Stimulated activated CD8-positive, alpha-beta memory T cell treated with anti-CD3 and anti-CD28 coated beads, Interleukin-4, amount 100 ng/mL, for 4 hours (primary cell): ENCODE measurements around the gene TM9SF1.
A peak's percentile ranks its signal among the peaks of the same experiment; 100 is the strongest.

ENCODE experiments used
- DNase-seq, 2 donors: peaks; one replicate each; pipeline ENCODE4 v3.0.0-alpha.2; 2020; ENCODE audit warnings: low read depth in 2 of 2, low spot score in 1 of 2

The TM9SF1 gene

GRCh38 chr14:24179294-24179960 is 15.8 kb downstream of the TM9SF1 start:
- no peak for DNase-seq

DNA sequence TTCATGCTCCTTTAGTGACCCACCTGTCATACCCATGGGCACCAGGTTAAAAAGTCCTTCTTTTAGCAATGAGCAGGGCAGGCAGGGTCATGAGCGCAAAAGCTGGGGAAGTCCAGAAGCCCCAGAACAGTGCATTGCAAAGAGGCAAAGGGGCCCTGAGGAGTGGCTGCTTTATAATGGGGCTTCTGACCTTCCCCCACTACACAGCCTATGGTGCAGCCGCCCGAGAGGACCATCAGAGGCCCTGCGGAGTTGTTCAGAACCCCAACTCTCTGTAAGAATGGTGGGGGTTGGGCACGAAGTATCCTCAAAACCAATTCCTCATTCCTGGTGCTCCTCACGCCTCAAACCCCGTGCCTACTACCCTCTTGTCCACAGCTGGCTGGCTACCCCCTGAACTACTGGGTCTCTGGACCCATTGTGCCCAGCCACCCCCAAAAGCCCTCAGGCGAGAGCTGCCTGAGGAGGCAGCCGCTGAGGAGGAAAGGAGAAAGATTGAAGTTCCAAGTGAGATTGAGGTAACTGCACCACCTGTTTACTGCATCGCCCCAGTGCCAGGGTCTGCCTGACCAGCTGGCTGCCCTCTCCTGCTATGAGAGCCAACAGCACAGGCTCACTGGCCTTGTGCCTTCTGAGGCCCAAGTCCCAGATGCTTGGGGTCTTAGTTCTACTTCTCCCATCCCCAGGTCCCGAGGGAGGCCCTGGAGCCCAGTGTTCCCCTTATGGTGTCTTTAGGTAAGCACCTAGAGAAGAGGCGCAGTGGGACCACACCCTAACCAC is 16.7 kb downstream of the TM9SF1 start:
- DNase-seq, result no peak

- no peak for DNase-seq
These were observed 17.4 kb downstream of the TM9SF1 start for GRCh38 chr14:24177891-24178290.

DNA sequence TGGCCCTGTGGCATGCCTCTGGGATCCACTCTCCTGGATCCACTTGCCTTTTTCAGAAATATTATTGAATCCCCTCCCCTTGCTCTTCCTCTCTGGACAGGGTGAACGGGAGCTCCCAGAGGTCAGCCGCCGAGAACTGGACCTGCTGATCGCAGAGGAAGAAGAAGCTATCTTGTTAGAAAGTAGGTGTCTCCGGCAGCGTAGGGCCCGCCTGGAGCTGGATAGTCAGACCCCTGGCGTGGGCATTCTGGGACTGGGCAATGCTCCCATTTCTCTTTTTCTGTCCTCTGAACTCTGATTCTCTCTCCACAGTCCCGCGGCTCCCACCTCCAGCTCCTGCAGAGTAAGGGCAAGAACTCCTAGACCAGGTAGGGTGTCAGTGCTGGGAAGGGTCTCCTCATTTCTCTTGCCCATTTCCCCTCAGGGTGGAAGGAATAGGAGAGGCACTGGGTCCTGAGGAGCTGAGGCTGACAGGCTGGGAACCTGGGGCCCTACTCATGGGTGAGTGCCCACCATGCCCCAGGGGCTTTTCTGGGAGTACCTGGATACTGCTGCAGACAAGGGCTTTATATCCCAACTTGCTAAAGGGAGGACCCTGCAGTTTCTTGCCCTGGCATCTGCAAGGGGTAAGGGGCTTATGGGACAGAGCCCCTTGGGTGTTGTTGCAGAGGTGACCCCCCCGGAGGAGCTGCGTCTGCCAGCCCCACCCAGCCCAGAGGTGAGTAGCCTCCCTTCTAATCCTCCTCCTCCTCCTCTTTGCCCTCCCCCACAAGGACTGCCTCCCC is 18.0 kb downstream of the TM9SF1 start:
- DNase-seq, result no peak

GRCh38 chr14:24176599-24176998 is 18.6 kb downstream of the TM9SF1 start:
- no peak for DNase-seq

DNA sequence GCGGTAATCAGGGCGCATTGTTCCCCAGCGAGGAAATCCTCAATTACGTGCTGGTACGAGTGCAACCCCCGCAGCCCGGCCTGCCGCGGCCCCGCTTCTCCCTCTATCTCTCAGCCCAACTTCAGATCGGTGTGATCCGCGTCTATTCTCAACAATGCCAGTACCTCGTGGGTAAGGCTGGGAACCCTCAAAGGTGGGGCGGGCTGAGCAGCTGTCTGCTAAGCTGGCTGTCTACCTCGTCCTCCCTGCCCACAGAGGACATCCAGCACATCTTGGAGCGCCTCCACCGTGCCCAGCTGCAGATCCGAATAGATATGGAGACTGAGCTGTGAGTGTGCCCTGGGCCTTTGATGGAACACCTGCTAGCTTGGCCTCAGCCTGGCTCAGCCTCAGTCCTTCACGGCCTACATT is 22.4 kb downstream of the TM9SF1 start:
- DNase-seq, result no peak

DNA sequence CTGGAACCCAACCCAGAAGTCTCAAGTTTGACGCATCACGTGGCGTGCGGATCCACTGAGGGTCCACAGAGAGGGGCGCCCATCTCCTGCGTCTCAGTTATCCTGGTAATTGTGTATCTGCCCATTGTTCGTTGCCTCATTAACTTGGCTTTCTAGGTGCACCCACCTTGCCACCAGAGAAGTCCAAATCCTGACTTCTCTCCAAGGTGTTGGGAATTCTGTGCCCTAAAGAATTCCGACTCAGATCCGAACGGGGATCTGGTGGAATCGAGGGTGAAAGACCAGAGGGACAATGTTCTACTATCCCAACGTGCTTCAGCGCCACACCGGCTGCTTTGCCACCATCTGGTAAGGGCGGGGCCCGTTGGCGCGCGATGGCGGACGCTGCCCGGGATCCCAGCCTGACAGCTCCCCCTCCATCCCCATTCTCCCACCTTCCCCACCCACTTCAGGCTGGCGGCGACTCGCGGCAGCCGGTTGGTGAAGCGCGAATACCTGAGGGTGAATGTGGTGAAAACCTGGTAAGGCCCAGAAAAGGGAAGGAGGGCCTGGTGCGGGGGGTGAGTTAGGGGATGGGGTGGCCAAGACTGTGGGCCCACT is 22.9 kb downstream of the TM9SF1 start:
- DNase-seq, result no peak

DNA sequence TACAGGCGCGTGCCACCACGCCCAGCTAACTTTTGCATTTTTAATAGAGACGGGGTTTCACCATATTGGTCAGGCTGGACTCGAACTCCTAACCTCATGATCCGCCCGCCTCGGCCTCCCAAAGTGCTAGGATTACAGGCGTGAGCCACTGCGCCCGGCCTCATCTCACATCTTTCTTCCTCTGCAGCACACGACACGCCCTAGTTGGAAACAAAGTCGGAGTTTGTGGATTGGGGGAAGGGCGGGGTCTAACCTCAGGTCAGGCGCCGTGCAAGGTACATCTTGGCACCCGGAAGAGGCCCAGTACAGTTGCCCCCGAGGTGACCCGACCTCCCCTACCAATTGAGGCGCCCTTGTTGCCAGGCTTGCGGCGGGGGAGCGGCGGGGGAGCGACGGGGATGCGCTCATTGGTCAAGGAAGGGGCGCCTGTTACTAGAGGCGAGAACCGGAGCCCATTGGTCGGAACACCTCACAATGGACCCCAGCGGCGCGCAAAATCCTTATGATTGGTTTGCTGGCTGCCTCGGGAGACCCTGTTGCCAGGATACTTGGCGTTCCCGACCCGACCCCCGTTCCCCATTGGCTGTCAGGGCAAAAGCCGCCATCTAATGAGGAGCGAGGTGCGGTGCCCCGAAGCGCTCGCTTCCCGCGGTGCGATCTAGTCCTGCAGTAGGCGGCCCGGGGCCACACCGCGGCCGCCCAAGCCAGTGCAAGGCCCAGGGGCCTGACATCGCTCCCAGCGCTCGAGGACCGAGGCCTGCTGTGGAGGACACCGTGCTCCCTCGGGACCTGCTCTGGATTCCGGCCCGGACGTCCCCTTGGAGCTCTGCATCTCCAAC is 23.6 kb downstream of the TM9SF1 start, which contains the start of gene REC8:
TSS of gene REC8 (plus strand) at position 659 of the 839 bp plus-strand sequence. CDS start 473 bp downstream, outside the sequence.
- DNase-seq, result peak in 1 of 2 donors; percentile 40

DNA sequence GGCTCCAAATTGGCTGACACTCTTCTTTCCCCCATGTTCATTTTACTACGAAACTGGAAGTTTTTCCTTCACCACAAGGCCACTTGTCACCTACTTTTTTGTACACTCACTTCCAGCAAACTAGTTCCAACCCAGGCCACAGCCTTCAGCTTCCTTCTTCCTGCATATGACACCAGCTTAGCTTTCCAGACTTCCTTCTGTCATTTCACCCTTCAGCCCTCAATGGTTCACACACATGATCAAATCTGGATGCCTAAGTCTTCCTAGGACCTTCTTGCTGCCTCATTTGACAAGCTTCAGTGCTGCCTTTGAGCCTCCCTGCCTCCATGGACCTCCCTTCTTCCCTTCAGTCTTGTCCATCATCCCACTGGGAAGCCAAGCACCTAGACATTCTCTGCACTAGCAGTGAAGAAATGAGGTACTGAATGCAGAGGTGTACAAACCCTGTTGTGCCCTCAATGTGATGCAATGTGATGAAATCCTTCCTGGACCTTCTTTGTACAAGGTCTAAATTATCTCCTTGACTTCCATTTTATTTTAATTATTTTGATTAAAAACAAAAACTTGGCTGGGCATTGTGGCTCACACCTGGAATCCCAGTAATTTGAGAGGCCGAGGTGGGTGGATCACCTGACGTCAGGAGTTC is 27.6 kb downstream of the TM9SF1 start:
- no peak for DNase-seq

- DNase-seq, result no peak
These were observed 29.5 kb downstream of the TM9SF1 start for GRCh38 chr14:24165785-24166184.

GRCh38 chr14:24164518-24164991 is 30.7 kb downstream of the TM9SF1 start:
- no peak for DNase-seq

- DNase-seq, result no peak
These were observed 33.1 kb downstream of the TM9SF1 start for GRCh38 chr14:24162093-24162492.

DNA sequence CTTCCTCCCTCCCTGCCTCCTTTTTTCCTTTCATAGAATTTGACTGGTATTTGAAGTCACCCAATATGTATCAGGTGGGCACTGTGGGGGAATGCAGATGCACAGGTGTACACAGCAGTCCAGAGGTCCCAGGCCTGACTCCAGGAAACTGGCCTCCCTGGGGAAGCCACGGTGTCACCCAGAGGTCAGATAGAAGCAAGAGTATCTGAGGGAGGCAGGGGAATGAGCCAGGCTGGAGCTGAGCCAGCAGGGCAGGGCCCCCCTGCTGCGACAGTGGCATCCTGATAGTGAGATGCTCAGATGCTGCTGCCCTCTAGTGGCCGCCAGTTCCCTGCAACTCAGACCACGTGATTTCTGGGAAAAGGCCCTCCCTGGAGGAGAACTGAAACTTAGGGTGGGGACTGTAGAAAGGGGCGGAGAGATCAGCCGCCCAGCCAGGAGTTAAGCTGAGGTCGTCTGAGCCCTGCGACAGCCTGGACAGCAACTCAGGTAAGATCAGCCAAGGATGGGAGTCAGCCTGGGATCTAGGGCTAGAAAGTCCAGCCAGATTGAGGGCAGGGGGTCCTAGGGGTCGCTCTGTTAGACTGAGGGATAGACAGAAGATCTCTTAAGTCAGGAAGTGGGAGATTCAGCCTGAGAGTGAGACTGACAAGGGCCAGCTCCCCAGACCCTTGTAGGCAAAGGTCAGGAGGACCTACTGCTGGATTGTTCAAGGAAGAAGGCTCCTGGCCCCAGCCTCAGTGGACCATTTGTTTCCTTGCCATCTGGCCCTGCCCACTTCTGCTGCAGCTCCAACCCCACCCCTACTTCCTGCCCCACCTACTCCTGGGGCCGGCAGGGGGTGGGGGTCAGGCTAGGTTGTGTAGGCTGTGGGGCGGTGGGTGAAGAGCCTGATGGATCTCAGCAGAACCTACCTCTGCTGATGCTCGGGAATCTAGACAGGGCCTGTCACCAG is 34.1 kb downstream of the TM9SF1 start, which contains the start of gene IRF9:
TSS of gene IRF9 (plus strand) at position 416 of the 955 bp plus-strand sequence. CDS start 880 bp downstream, outside the sequence.
- peak; percentile 89 to 100 for DNase-seq

- no peak for DNase-seq
These were observed 34.8 kb downstream of the TM9SF1 start for GRCh38 chr14:24160499-24160849.

DNA sequence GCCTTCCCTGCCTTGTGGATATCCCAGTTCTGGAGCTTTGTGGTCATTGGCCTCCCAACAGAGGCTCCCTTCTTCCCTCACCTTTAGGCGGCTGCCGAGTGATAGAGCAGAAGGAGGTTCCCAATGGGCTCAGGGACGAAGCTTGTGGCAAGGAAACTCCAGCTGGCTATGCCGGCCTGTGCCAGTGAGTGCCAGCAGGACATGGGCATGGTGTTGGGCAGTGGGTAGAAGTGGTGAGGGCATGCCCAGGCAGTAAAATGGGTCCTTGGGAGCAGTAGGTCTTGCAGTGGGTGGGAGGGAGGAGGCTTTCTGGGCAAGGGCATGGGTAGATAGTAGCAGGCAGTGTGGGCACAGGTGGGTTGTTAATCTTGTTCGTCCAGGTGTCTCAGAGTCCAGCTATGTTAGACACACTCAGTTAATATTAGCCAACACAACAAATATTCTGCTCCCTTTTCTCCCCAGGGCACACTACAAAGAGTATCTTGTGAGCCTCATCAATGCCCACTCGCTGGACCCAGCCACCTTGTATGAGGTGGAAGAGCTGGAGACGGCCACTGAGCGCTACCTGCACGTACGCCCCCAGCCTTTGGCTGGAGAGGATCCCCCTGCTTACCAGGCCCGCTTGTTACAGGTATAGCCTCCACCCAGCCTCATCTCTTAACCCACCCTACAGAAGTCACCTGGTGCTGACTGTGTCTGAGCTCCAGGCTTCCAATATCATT is 35.3 kb downstream of the TM9SF1 start:
- DNase-seq, result no peak

GRCh38 chr14:24157331-24157730 is 37.9 kb downstream of the TM9SF1 start:
- no peak for DNase-seq

DNA sequence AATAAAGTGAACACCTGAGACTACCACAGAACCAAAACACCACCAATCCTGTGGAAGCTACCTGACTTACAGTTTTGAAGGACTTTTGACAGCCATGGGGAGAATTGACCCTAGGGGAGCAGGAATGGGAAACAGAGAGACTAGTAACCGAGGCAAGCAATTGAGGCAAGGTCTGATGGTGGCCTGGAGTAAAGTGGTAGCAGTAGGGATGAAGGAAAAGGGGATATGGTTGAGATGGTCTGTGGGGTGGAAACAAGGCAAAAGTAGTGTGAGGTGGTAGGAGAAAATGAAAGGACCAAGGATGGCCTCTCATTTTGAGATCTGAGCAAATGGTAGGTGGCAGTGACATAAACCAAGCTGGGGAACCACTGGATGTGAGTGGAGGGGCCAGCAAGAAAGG is 38.4 kb downstream of the TM9SF1 start:
- DNase-seq, result no peak

DNA sequence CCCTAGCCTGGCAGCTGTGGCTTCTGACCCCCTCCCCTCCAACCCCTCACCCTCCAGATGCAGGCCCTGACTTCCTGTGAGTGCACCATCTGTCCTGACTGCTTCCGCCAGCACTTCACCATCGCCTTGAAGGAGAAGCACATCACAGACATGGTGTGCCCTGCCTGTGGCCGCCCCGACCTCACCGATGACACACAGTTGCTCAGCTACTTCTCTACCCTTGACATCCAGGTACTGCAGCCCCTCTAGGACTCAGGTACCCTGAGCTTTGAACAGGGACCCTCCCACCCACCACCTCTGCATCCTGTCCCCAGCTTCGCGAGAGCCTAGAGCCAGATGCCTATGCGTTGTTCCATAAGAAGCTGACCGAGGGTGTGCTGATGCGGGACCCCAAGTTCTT is 40.1 kb downstream of the TM9SF1 start:
- DNase-seq, result no peak
